ENCODE measurements around the gene VCX2.

- no peak for TF ChIP-seq CTCF (IDR thresholded peaks at IDR 0.05)
- TF ChIP-seq POLR2A (IDR thresholded peaks at IDR 0.05): no peak
These were observed 26.1 kb downstream of the VCX2 start for GRCh38 chrX:8144925-8145324.
